Left ventricle myocardium inferior (tissue), 1 donor: ENCODE measurements around the gene AUTS2. TPM values are rescaled to one million over a fixed set of nuclear protein-coding genes. Genes with fewer than 3 reads are reported as not detected.

Source experiments
- DNase-seq: peaks from one replicate; pipeline ENCODE4 v3.0.0-alpha.2; 2020
- H3K27ac ChIP-seq: fragments of 200-600 bp; replicated peaks from 2 replicates; pipeline ENCODE4 v1.8.0; 2021
- H3K27me3 ChIP-seq: fragments of 200-600 bp; 2 replicates; pipeline ENCODE4 v1.8.0; 2021; ENCODE audit warnings: low read depth
- H3K36me3 ChIP-seq: fragments of 200-600 bp; 2 replicates; pipeline ENCODE4 v1.8.0; 2021
- H3K4me1 ChIP-seq: fragments of 200-600 bp; 2 replicates; pipeline ENCODE4 v1.8.0; 2021
- H3K4me3 ChIP-seq: fragments of 200-600 bp; 2 replicates; pipeline ENCODE4 v1.8.0; 2021; ENCODE audit warnings: mild to moderate bottlenecking, moderate library complexity
- H3K9me3 ChIP-seq: fragments of 200-600 bp; replicated peaks from 2 replicates; pipeline ENCODE4 v1.8.0; 2021
- CTCF ChIP-seq: fragments of 200-600 bp; IDR thresholded peaks from 2 replicates; pipeline ENCODE4 v1.8.0; 2021; ENCODE audit warnings: antibody characterized with exemption, mild to moderate bottlenecking, borderline replicate concordance
- intact Hi-C: fragments of 100-400 bp; cut with micrococcal nuclease; formaldehyde crosslinking; loops from one replicate; pipeline ENCODE4 v1.11.0; 2022
- total RNA-seq: library from RNA; stranded (reverse); fragmentation: NEBNext Ultra II Directional; extraction: Animal tissue kit (Norgen Biotek cat#: 25700); gene quantifications from one replicate; pipeline ENCODE4 v1.2.1, GENCODE V29; 2021
- donor health status: DM: no; HTN: yes; CAD: no; lungs with severe emphysema.

AUTS2 gene
- total RNA-seq, 1 donor from 2014 or later, result 10.5 TPM

DNA sequence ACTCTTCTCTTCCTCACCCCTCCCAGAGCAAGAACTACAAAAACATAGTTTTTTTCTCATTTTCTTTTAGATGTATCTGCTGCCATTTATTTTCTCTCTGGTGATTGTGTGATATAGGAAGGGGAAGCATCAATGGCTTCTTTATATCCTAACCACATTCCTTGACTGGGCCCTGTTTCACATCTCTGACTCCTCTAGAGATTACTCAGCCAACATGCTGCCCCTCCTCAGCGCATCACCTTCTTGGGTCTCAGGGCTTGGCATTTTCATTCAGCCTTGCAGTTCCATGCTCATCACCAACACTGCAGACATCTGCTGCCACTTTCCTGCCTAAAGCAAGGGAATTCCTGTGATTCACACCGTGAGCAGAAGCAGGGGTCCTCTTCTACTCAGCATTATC lies 705.5 kb downstream of the AUTS2 start:
- no peaks in the 10 kb centered on the region for H3K9me3 ChIP-seq
- H3K27me3 ChIP-seq, result no peaks in the 10 kb centered on the region
- no peak overlapping the region for H3K4me3 ChIP-seq
- H3K27ac ChIP-seq, result no peak overlapping the region
- DNase-seq, result no peak
- no peak for TF ChIP-seq CTCF
- no peaks in the 10 kb centered on the region for H3K4me1 ChIP-seq
- intact Hi-C loops, result no loop called here
- no peaks in the 10 kb centered on the region for H3K36me3 ChIP-seq

DNA sequence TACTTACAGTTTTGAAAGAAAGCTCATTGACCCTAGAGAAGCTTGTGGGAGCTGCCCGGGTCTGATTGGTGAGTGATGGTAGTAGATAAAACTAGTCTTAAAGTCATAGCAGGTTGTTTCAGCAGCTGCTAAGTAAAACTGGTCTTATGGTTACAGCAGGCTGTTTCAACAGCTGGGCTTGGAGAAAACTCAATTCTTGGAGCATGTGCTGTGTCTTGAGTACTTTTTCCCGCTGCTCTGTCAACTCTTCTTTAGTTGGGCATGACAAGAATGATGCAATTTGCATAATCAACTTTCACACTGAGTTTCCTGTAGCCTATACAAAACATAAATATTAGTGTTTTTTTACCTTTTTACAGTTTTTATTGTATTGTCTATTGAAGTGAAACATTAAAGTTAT lies 707.9 kb downstream of the AUTS2 start:
- no peak overlapping the region for H3K27ac ChIP-seq
- no peaks in the 10 kb centered on the region for H3K9me3 ChIP-seq
- no peak overlapping the region for H3K4me3 ChIP-seq
- no peak for DNase-seq
- no peak for TF ChIP-seq CTCF
- H3K4me1 ChIP-seq, result no peaks in the 10 kb centered on the region
- intact Hi-C loops, result no loop called here
- H3K36me3 ChIP-seq, result no peaks in the 10 kb centered on the region
- no peaks in the 10 kb centered on the region for H3K27me3 ChIP-seq

GRCh38 chr7:70307544-70308106 lies 709.4 kb downstream of the AUTS2 start:
- no peak for DNase-seq
- H3K27me3 ChIP-seq, result no peaks in the 10 kb centered on the region
- intact Hi-C loops, result no loop called here
- no peaks in the 10 kb centered on the region for H3K4me1 ChIP-seq
- H3K27ac ChIP-seq, result no peak overlapping the region
- no peak overlapping the region for H3K4me3 ChIP-seq
- no peak for TF ChIP-seq CTCF
- no peaks in the 10 kb centered on the region for H3K9me3 ChIP-seq
- H3K36me3 ChIP-seq, result no peaks in the 10 kb centered on the region

DNA sequence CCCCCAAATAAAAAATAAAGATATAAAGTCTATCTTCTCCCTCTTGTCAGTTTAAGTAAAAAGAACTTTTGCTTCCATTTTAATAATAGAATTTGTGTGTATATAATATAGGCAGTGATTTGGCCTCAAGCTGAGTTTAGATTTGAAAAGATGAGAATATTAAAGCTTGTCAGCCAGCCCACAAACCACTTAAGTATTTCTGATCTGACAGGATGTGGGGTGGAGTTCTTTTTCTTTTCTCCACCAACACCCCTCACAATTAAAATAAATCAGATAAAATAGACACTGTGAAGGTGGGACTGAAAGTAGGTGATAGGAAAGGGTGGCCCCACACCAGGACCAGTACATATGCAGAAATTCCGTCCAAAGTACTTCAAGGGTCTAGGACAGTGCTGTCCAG lies 714.1 kb downstream of the AUTS2 start:
- H3K27me3 ChIP-seq, result no peaks in the 10 kb centered on the region
- no peaks in the 10 kb centered on the region for H3K4me1 ChIP-seq
- no peaks in the 10 kb centered on the region for H3K9me3 ChIP-seq
- no peak overlapping the region for H3K27ac ChIP-seq
- no peak overlapping the region for H3K4me3 ChIP-seq
- DNase-seq, result no peak
- TF ChIP-seq CTCF, result no peak
- H3K36me3 ChIP-seq, result no peaks in the 10 kb centered on the region
- intact Hi-C loops, result no loop called here

- DNase-seq, result no peak
- Histone ChIP-seq H3K27me3 (no peaks in the 10 kb centered on the region), H3K27ac (no peak overlapping the region), H3K4me1 (no peaks in the 10 kb centered on the region), H3K9me3 (no peaks in the 10 kb centered on the region), H3K4me3 (no peak overlapping the region), H3K36me3 (no peaks in the 10 kb centered on the region)
- intact Hi-C loops, result no loop called here
- no peak for TF ChIP-seq CTCF
These were observed 715.0 kb downstream of the AUTS2 start for GRCh38 chr7:70313271-70313670.
